GM13976 (cell line): ENCODE data around the gene SECISBP2L.

Experiments
- DNase-seq: peaks from one replicate; pipeline ENCODE4 v3.0.0; 2012; ENCODE audit warnings: low spot score
- CTCF ChIP-seq: IDR thresholded peaks from 2 replicates; pipeline ENCODE4 v1.5.1; 2012; ENCODE audit warnings: borderline replicate concordance, mild to moderate bottlenecking; ENCODE audit not compliant: insufficient read depth; ENCODE audit errors: extremely low read depth, missing control alignments, control extremely low read depth
- in situ Hi-C: fragments of 300-500 bp; cut with MboI; formaldehyde crosslinking; loops from one replicate; pipeline ENCODE4 v1.12.0; 2022; ENCODE audit warnings: low sequenced_read_pairs, mixed read lengths, inconsistent platforms; ENCODE audit not compliant: unreplicated experiment

Gene SECISBP2L

DNA sequence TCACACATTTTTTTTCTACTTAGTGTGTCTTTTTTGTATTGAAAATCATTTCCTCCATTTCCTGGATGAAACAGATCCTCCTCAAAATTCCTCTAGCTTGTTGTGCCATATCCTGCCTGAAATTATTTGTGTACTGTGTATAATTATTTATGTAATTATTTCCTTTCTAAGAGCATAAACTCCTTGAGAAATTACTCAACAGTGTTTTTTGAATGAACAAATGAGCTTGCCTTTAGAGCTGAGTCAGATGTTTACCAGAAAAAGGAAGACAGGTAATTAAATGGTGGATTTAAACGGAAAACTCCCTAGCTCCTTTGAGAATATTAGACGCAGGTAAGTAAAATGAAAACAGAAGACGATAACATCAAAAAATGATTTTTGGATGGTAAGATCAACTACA lies 13.2 kb upstream of the SECISBP2L start:
- TF ChIP-seq CTCF: no peak
- in situ Hi-C loops: no loop called here
- DNase-seq: no peak

DNA sequence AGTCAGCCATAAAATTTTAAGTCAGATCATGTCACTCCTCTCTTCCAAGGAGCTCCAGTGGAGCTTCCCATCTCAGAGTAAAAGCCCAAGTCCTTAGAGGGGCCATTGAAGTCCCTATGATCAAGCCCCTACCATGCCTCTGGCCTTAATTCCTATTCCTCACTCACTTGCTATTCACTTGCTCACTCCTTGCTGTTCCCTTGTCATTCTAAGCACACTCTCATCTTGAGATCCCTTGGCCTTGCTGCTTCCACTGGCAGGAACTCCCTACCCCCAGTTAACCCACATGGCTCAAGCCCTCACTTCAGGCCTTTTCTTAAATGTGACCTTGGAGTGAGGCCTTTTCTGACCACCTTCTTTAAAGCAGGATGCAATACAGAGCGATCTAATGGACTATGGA lies 12.3 kb upstream of the SECISBP2L start:
- no peak for TF ChIP-seq CTCF
- in situ Hi-C loops: no loop called here
- DNase-seq: no peak

DNA sequence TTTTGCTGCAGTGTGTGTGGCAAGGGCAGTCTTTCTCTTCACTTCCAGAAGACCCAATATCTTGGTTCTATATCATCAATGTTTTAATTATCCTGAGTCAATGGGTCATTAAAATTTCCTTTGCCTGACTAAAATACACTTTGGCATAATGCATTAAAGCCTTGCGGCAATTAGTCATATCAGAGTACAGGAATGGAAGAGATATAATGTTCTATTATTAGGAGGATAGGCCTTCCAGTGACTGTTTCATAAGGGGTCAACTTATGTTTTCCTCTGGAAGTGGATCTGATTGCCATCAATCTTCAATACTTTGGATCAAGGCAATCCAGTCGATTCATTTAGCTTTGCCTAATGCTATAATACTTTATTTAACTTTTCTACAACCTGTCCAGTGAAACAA lies 9.4 kb upstream of the SECISBP2L start:
- DNase-seq: no peak
- in situ Hi-C loops: no loop called here
- no peak for TF ChIP-seq CTCF

DNA sequence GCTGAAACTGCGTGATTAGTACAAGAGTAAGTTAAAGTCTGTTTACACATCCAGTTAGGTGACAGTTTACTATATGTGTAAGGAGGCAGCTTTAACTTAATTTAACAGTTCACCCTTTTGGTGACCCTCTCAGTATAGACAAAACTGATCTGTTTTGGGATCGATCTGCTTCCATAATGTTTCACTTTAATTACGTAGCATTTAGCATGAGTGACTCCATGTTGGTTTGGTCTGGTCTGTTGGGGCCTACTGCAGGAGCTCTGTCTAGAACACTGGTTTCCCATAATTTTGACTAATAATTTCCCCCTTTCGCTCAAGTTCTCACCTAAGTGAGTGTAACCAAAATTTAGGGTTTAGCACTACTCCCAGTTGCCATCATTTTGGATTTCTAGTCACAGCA lies 6.4 kb upstream of the SECISBP2L start:
- TF ChIP-seq CTCF: no peak
- in situ Hi-C loops: no loop called here
- no peak for DNase-seq

- TF ChIP-seq CTCF: no peak
- in situ Hi-C loops: no loop called here
- no peak for DNase-seq
Measured at GRCh38 chr15:49047456-49047855, 1.2 kb upstream of the SECISBP2L start.

DNA sequence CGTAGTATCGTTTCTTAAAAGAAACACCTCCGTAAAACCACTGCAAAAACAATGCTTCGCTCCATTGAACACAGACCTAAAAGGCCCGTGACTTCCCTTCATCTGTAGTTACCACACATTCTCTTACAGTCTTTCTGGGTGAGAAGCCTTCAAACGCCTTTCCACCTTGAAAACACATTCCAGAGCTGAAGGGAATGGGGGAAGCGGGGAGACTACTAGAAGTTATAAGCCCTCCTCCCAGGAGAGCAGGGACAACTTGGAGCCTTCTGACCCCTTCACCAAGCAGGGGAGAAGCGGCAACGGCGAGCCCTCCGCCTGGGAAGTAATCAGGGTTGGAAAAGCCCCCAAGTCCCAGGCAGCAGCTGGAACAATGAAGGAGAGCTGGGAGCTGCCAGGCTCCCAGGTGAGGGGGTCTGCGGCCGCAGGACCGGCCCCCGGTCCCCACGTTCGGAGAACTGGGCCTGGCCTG lies 461 bp downstream of the SECISBP2L start:
- DNase-seq: peak; percentile 61
- TF ChIP-seq CTCF: no peak
- in situ Hi-C loops: no loop called here

GRCh38 chr15:49044766-49045606 lies 1.3 kb downstream of the SECISBP2L start:
- in situ Hi-C loops: no loop called here
- no peak for TF ChIP-seq CTCF
- DNase-seq: no peak
